NCI-H82 treated with DMSO at 0.1 percent for 48 hours (cell line): ENCODE data around the gene PRPF6.

Source experiments
- DNase-seq: peaks from one replicate; lab custom pipeline; 2025; ENCODE audit not compliant: unreplicated experiment; lab: John Stamatoyannopoulos, UW

Gene PRPF6

GRCh38 chr20:64047968-64048401 is 67.1 kb downstream of the PRPF6 start:
- no peak for DNase-seq

- DNase-seq, result no peak
Observed at GRCh38 chr20:64048402-64049044, 67.6 kb downstream of the PRPF6 start.

- no peak for DNase-seq
Observed at GRCh38 chr20:64049060-64049877, 68.3 kb downstream of the PRPF6 start, which contains the start of gene SOX18. Gene SOX18 (minus strand): TSS chr20:64049639. CDS start chr20:64049516, 123 bp downstream.

- DNase-seq, result no peak
Observed at GRCh38 chr20:64049878-64050260, 68.9 kb downstream of the PRPF6 start.

- no peak for DNase-seq
Observed at GRCh38 chr20:64050261-64051032, 69.5 kb downstream of the PRPF6 start.

- no peak for DNase-seq
Observed at GRCh38 chr20:64051033-64051452, 70.1 kb downstream of the PRPF6 start.

- no peak for DNase-seq
Observed at GRCh38 chr20:64051561-64052325, 70.8 kb downstream of the PRPF6 start.

- DNase-seq, result no peak
Observed at GRCh38 chr20:64052326-64052722, 71.4 kb downstream of the PRPF6 start.

GRCh38 chr20:64052987-64053840 is 72.3 kb downstream of the PRPF6 start:
- DNase-seq, result no peak

- no peak for DNase-seq
Observed at GRCh38 chr20:64053841-64054661, 73.1 kb downstream of the PRPF6 start.

- no peak for DNase-seq
Observed at GRCh38 chr20:64055396-64055892, 74.5 kb downstream of the PRPF6 start.

- no peak for DNase-seq
Observed at GRCh38 chr20:64055893-64056638, 75.1 kb downstream of the PRPF6 start.

- DNase-seq, result no peak
Observed at GRCh38 chr20:64056639-64056888, 75.6 kb downstream of the PRPF6 start.

GRCh38 chr20:64056889-64057627 is 76.1 kb downstream of the PRPF6 start:
- DNase-seq, result no peak

- peak; percentile 12 for DNase-seq
Observed at GRCh38 chr20:64057628-64058498, 76.9 kb downstream of the PRPF6 start.

- DNase-seq, result no peak
Observed at GRCh38 chr20:64058536-64058935, 77.6 kb downstream of the PRPF6 start.

GRCh38 chr20:64062276-64062595 is 81.3 kb downstream of the PRPF6 start:
- DNase-seq, result no peak
